WTC11 (cell line): ENCODE measurements around the gene VARS1.

Experiments
- CREB1 ChIP-seq: sonication (generic); formaldehyde crosslinking; IDR thresholded peaks from 2 replicates; pipeline ENCODE4 v1.8.0; 2023; ENCODE audit warnings: mild to moderate bottlenecking, missing genetic modification reagents
- CREM ChIP-seq: sonication (generic); formaldehyde crosslinking; IDR thresholded peaks from 2 replicates; pipeline ENCODE4 v1.8.1; 2022; ENCODE audit warnings: mild to moderate bottlenecking, missing genetic modification reagents, moderate library complexity
- ETV6 ChIP-seq: sonication (generic); formaldehyde crosslinking; IDR thresholded peaks from 2 replicates; pipeline ENCODE4 v1.8.1; 2022; ENCODE audit warnings: mild to moderate bottlenecking, missing genetic modification reagents
- FOXJ3 ChIP-seq: sonication (generic); formaldehyde crosslinking; IDR thresholded peaks from 2 replicates; pipeline ENCODE4 v1.9.0; 2021; ENCODE audit warnings: missing genetic modification reagents, mild to moderate bottlenecking, borderline replicate concordance
- HMGA2 ChIP-seq: fragments of 250-450 bp; sonication (Bioruptor Pico); IDR thresholded peaks from 2 replicates; pipeline ENCODE4 v1.4.0; 2021; ENCODE audit warnings: mild to moderate bottlenecking, moderate library complexity
- JUN ChIP-seq: sonication (generic); formaldehyde crosslinking; IDR thresholded peaks from 2 replicates; pipeline ENCODE4 v1.8.0; 2023; ENCODE audit warnings: mild to moderate bottlenecking, missing genetic modification reagents
- NR3C1 ChIP-seq: sonication (generic); formaldehyde crosslinking; conservative IDR thresholded peaks from 2 replicates; pipeline ENCODE4 v1.8.1; 2023; ENCODE audit warnings: low read depth, mild to moderate bottlenecking, missing genetic modification reagents
- SP1 ChIP-seq: sonication (generic); formaldehyde crosslinking; conservative IDR thresholded peaks from 2 replicates; pipeline ENCODE4 v1.8.1; 2022; ENCODE audit warnings: missing genetic modification reagents
- ZNF281 ChIP-seq: sonication (generic); formaldehyde crosslinking; IDR thresholded peaks from 2 replicates; pipeline ENCODE4 v1.8.0; 2023; ENCODE audit warnings: mild to moderate bottlenecking, missing genetic modification reagents
- TF ChIP-seq, protein P1 (sequence below): fragments of 200-600 bp; IDR thresholded peaks from 2 replicates; pipeline ENCODE4 v1.8.0; 2022; ENCODE audit warnings: antibody characterized with exemption
- TF ChIP-seq, protein P2 (sequence below): sonication (generic); formaldehyde crosslinking; IDR thresholded peaks from 2 replicates; pipeline ENCODE4 v1.8.0; 2022; ENCODE audit warnings: mild to moderate bottlenecking, missing genetic modification reagents
- TF ChIP-seq, protein P3 (sequence below): sonication (generic); formaldehyde crosslinking; IDR thresholded peaks from 2 replicates; pipeline ENCODE4 v1.8.1; 2022; ENCODE audit warnings: low read depth, mild to moderate bottlenecking, moderate library complexity, missing genetic modification reagents, borderline replicate concordance

DNA sequence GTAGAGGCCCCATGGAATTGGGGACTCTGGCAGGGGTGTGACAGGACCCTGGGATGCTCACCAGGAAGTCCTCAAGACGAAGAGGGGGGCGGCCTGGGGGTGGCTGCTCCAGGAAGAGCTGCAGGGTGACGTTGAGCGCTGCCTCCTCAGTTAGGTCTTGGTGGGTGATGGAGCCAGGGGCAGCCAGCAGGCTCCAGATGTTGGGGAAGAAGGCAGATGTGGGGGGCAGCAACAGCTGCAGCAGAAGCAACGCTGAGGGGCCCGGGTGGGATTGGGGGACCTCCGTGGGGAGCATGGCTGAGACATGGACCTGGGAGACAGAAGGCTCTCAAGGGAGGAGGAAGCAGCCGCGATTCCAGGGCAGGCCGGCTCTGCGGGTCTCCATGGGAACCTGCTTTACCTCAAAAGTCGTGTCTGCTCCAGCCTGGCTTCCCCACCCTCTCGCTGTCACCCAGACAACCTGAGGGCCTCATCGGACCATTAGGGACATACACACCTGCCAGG, 19.0 kb downstream of the VARS1 start:
- TF ChIP-seq, protein P1, sequence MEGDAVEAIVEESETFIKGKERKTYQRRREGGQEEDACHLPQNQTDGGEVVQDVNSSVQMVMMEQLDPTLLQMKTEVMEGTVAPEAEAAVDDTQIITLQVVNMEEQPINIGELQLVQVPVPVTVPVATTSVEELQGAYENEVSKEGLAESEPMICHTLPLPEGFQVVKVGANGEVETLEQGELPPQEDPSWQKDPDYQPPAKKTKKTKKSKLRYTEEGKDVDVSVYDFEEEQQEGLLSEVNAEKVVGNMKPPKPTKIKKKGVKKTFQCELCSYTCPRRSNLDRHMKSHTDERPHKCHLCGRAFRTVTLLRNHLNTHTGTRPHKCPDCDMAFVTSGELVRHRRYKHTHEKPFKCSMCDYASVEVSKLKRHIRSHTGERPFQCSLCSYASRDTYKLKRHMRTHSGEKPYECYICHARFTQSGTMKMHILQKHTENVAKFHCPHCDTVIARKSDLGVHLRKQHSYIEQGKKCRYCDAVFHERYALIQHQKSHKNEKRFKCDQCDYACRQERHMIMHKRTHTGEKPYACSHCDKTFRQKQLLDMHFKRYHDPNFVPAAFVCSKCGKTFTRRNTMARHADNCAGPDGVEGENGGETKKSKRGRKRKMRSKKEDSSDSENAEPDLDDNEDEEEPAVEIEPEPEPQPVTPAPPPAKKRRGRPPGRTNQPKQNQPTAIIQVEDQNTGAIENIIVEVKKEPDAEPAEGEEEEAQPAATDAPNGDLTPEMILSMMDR: no peak
- TF ChIP-seq SP1 (CRISPR knock-in tag) (no peak), CREM (CRISPR knock-in tag) (no peak), FOXJ3 (CRISPR knock-in tag) (no peak), ZNF281 (CRISPR knock-in tag) (no peak), NR3C1 (no peak), ETV6 (CRISPR knock-in tag) (no peak), JUN (CRISPR knock-in tag) (no peak), CREB1 (no peak), HMGA2 (CRISPR knock-in tag) (no peak)
- TF ChIP-seq, protein P2, sequence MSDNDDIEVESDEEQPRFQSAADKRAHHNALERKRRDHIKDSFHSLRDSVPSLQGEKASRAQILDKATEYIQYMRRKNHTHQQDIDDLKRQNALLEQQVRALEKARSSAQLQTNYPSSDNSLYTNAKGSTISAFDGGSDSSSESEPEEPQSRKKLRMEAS (CRISPR knock-in tag): no peak
- TF ChIP-seq, protein P3, sequence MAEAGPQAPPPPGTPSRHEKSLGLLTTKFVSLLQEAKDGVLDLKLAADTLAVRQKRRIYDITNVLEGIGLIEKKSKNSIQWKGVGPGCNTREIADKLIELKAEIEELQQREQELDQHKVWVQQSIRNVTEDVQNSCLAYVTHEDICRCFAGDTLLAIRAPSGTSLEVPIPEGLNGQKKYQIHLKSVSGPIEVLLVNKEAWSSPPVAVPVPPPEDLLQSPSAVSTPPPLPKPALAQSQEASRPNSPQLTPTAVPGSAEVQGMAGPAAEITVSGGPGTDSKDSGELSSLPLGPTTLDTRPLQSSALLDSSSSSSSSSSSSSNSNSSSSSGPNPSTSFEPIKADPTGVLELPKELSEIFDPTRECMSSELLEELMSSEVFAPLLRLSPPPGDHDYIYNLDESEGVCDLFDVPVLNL (CRISPR knock-in tag): no peak
